Skin of body (tissue), 2 donors: ENCODE results near the gene SPRYD4. TPM values are rescaled to one million over a fixed set of nuclear protein-coding genes. Genes with fewer than 3 reads are reported as not detected.
A peak's percentile ranks its signal among the peaks of the same experiment; 100 is the strongest.
"Not testable (repeated sequence)": the region's sequence is repeated elsewhere in the genome, so short reads cannot be mapped to it uniquely, and the experiment has no call there.

ENCODE experiments used
- DNase-seq: peaks from one replicate; lab custom pipeline; 2025; lab: John Stamatoyannopoulos, UW
- total RNA-seq: library from RNA; depleted of rRNA; stranded (reverse); fragments of >200 nt; gene quantifications from one replicate; pipeline ENCODE4 v1.2.3, GENCODE V29; 2014

Gene SPRYD4
- 1.4 TPM for total RNA-seq

GRCh38 chr12:56468216-56469006 lies at the start of gene SPRYD4:
Gene SPRYD4, plus strand, starts transcription at chr12:56468578. Its CDS starts 14 bp downstream, at chr12:56468592.
- DNase-seq = peak; percentile 91

- DNase-seq = no peak
Observed at GRCh38 chr12:56420411-56420810, 48.0 kb upstream of the SPRYD4 start.

GRCh38 chr12:56425193-56425592 lies 43.2 kb upstream of the SPRYD4 start:
- no peak for DNase-seq

- no peak for DNase-seq
Observed at GRCh38 chr12:56425940-56426438, 42.4 kb upstream of the SPRYD4 start.

GRCh38 chr12:56431288-56431687 lies 37.1 kb upstream of the SPRYD4 start:
- DNase-seq = no peak

GRCh38 chr12:56431850-56432249 lies 36.5 kb upstream of the SPRYD4 start:
- no peak for DNase-seq

GRCh38 chr12:56434828-56435227 lies 33.5 kb upstream of the SPRYD4 start:
- DNase-seq = no peak

GRCh38 chr12:56437430-56438176 lies 30.8 kb upstream of the SPRYD4 start:
- DNase-seq = no peak

GRCh38 chr12:56443208-56443607 lies 25.2 kb upstream of the SPRYD4 start:
- not testable (repeated sequence) for DNase-seq

GRCh38 chr12:56448860-56449621 lies 19.3 kb upstream of the SPRYD4 start, which contains the start of gene TIMELESS:
Gene TIMELESS, minus strand, starts transcription at chr12:56449426. Its CDS starts 15,256 bp downstream, at chr12:56434170.
- DNase-seq = peak; percentile 90

- no peak for DNase-seq
Observed at GRCh38 chr12:56449622-56449984, 18.8 kb upstream of the SPRYD4 start.

- DNase-seq = no peak
Observed at GRCh38 chr12:56450241-56450640, 18.1 kb upstream of the SPRYD4 start.

GRCh38 chr12:56451147-56451546 lies 17.2 kb upstream of the SPRYD4 start:
- DNase-seq = no peak

- no peak for DNase-seq
Observed at GRCh38 chr12:56454557-56454956, 13.8 kb upstream of the SPRYD4 start, which contains the start of gene MIP. Gene MIP, minus strand, starts transcription at chr12:56454657. Its CDS starts 44 bp downstream, at chr12:56454613.

- no peak for DNase-seq
Observed at GRCh38 chr12:56457817-56458216, 10.6 kb upstream of the SPRYD4 start.

- no peak for DNase-seq
Observed at GRCh38 chr12:56461235-56462159, 6.9 kb upstream of the SPRYD4 start.

GRCh38 chr12:56462565-56462964 lies 5.8 kb upstream of the SPRYD4 start:
- DNase-seq = no peak

GRCh38 chr12:56469007-56469930 lies 891 bp downstream of the SPRYD4 start:
- DNase-seq = no peak

GRCh38 chr12:56474389-56474788 lies 6.0 kb downstream of the SPRYD4 start:
- no peak for DNase-seq
